HG03196 (cell line): ENCODE results near the gene PARVG.

ENCODE experiments used
- ATAC-seq: cut with Tn5 transposase; IDR thresholded peaks from one replicate; pipeline ENCODE4 v1.9.1; 2021; ENCODE audit not compliant: unreplicated experiment

Gene PARVG

GRCh38 chr22:44193535-44193891 lies 12.8 kb downstream of the PARVG start:
- ATAC-seq = no peak

- ATAC-seq = no peak
Observed at GRCh38 chr22:44194569-44194968, 13.8 kb downstream of the PARVG start.

GRCh38 chr22:44195189-44195871 lies 14.6 kb downstream of the PARVG start:
- ATAC-seq = no peak

GRCh38 chr22:44196241-44196640 lies 15.5 kb downstream of the PARVG start:
- no peak for ATAC-seq

GRCh38 chr22:44196731-44197131 lies 16.0 kb downstream of the PARVG start:
- no peak for ATAC-seq

- ATAC-seq = no peak
Observed at GRCh38 chr22:44197271-44197670, 16.5 kb downstream of the PARVG start.

GRCh38 chr22:44199164-44199563 lies 18.4 kb downstream of the PARVG start:
- ATAC-seq = no peak

GRCh38 chr22:44199866-44200265 lies 19.1 kb downstream of the PARVG start:
- no peak for ATAC-seq

- ATAC-seq = no peak
Observed at GRCh38 chr22:44200451-44200850, 19.7 kb downstream of the PARVG start.

GRCh38 chr22:44200855-44201550 lies 20.3 kb downstream of the PARVG start:
- no peak for ATAC-seq

- no peak for ATAC-seq
Observed at GRCh38 chr22:44201665-44202064, 20.9 kb downstream of the PARVG start.

- ATAC-seq = no peak
Observed at GRCh38 chr22:44202261-44202789, 21.6 kb downstream of the PARVG start.

- ATAC-seq = no peak
Observed at GRCh38 chr22:44203203-44203602, 22.5 kb downstream of the PARVG start.

GRCh38 chr22:44204739-44205515 lies 24.2 kb downstream of the PARVG start:
- ATAC-seq = no peak

- ATAC-seq = no peak
Observed at GRCh38 chr22:44205516-44206329, 25.0 kb downstream of the PARVG start.

GRCh38 chr22:44206330-44206645 lies 25.6 kb downstream of the PARVG start:
- no peak for ATAC-seq

GRCh38 chr22:44206696-44207095 lies 26.0 kb downstream of the PARVG start:
- ATAC-seq = no peak

- no peak for ATAC-seq
Observed at GRCh38 chr22:44207173-44207980, 26.7 kb downstream of the PARVG start.

GRCh38 chr22:44207981-44208317 lies 27.2 kb downstream of the PARVG start:
- no peak for ATAC-seq

GRCh38 chr22:44209343-44209742 lies 28.6 kb downstream of the PARVG start:
- no peak for ATAC-seq
